Effector memory CD4-positive, alpha-beta T cell (primary cell): Measurements from ENCODE around the gene UNC13D.
"Not testable (repeated sequence)": the region's sequence is repeated elsewhere in the genome, so short reads cannot be mapped to it uniquely, and the experiment has no call there.

Source experiments
- DNase-seq, 3 donors: peaks; one replicate each; pipeline ENCODE4 v3.0.0-alpha.2; 2020
- H3K27ac ChIP-seq: 2 replicates; pipeline ENCODE4 v1.7.0; 2013; ENCODE audit warnings: mild to moderate bottlenecking, low read length, moderate library complexity; ENCODE audit not compliant: insufficient read depth, poor library complexity, severe bottlenecking
- H3K27me3 ChIP-seq: replicated peaks from 2 replicates; pipeline ENCODE4 v1.7.0; 2013; ENCODE audit warnings: mild to moderate bottlenecking, low read length; ENCODE audit not compliant: insufficient read depth, control insufficient read depth, poor library complexity, severe bottlenecking
- H3K36me3 ChIP-seq: 2 replicates; pipeline ENCODE4 v1.7.0; 2013; ENCODE audit warnings: mild to moderate bottlenecking, low read length, moderate library complexity; ENCODE audit not compliant: control insufficient read depth, insufficient read depth
- H3K4me1 ChIP-seq: 2 replicates; pipeline ENCODE4 v1.7.0; 2013; ENCODE audit warnings: low read length, mild to moderate bottlenecking; ENCODE audit not compliant: control insufficient read depth, insufficient read depth, poor library complexity, severe bottlenecking
- H3K4me3 ChIP-seq: 2 replicates; pipeline ENCODE4 v1.7.0; 2013; ENCODE audit warnings: low read length, low read depth, mild to moderate bottlenecking; ENCODE audit not compliant: insufficient read depth, poor library complexity, severe bottlenecking
- H3K9me3 ChIP-seq: 2 replicates; pipeline ENCODE4 v1.7.0; 2013; ENCODE audit warnings: mild to moderate bottlenecking, low read length, moderate library complexity; ENCODE audit not compliant: control insufficient read depth
- total RNA-seq, 3 donors: gene quantifications; one replicate each; lab custom pipeline; 2026; lab: John Stamatoyannopoulos, UW

The UNC13D gene
- total RNA-seq: 190 to 235 (median 213) reads per million in 3 donors

DNA sequence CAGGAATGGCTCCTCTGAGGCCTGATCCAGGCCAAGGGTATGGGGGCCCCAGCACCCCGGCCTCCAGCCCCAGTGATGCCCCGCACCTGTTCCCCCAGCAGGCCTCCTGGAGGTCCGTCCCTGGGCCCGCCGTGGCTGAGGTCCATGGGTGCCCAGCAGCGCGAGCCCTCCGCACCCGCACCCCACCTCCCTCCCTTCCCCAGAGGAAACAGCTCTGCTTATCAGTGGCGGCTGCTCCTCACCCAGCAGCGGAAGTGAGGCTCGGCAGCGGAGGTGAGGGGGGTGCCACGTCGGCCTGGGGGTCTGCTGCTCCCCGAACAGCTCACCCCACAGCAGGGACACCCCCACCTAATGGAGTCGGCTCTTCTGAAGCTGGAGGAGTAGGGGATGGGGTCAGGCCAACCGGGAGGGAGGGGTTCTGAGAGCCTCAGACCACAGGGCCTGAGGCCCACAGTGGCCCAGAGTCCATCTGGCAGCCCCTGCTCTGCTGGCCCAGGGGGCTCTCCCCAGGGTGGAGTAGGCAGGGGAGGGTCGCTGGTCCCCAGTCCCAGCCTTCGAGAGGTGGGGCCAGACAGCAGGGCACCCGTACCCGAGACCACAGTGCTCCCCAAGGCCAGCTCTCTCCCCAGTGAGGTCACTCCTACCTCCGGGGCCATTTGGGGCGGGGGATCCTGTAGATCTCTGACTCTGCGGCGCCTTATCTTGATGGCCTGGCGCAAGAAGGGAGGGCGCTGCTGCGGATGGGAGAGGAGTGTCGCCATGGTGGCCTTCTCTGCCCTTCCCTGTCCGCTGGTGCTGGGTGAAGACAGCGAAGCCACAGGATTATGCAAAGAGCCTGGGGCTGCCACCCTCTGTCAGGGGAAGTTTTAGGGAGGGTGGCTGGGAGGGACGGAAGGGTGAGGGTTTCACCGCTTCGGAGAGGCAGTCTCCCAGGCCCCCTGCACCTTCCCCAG lies at the start of gene UNC13D:
Gene UNC13D (minus strand): TSS at position 828 of the 953 bp plus-strand sequence. CDS start 67 bp downstream, at position 761.
- peaks cover 44% of the 10 kb centered on the region for H3K36me3 ChIP-seq
- H3K9me3 ChIP-seq: no peaks in the 10 kb centered on the region
- H3K27me3 ChIP-seq: no peaks in the 10 kb centered on the region
- peak; percentile 46 to 55 (median 50) for DNase-seq
- peaks cover 37% of the 10 kb centered on the region for H3K4me1 ChIP-seq
- H3K27ac ChIP-seq: peak within 1 kb of the TSS; percentile 91
- peak within 1 kb of the TSS; percentile 93 for H3K4me3 ChIP-seq

DNA sequence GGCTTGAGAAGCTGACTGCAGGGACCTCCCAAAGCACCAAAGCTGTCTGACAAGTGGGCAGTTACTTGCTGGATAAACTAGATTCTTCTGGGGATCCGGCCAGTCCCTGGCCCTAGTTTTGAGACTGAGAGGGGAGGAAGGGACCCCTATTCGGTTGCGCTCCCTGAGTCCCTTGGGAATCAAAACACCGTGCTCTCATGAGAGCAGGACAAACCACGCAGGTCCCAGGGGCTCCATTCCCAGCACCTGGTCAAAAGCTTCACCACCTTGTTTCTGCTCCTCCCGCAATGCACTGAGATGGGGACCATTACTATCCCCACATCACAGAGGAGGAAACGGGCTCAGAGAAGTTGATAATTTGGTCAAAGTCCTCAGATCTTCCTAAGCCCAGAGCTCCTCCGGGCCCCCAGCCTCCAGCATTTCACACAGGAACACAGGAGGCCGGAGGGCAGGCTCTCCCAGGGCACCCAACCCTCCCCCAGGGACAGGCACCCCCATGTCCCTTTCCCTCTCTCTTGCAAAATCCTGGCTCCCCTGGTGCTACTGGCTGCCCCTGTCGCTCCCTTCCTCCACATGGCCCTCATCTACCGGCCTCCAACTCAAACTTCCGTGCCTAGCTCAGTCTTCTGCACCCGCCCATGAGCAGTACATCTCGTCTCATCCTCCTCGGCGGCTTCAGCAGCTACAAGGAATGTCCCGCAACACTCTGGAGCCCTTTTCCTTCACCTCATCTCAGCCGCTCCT lies 49.3 kb upstream of the UNC13D start:
- DNase-seq: no peak
- no peaks in the 10 kb centered on the region for H3K9me3 ChIP-seq

DNA sequence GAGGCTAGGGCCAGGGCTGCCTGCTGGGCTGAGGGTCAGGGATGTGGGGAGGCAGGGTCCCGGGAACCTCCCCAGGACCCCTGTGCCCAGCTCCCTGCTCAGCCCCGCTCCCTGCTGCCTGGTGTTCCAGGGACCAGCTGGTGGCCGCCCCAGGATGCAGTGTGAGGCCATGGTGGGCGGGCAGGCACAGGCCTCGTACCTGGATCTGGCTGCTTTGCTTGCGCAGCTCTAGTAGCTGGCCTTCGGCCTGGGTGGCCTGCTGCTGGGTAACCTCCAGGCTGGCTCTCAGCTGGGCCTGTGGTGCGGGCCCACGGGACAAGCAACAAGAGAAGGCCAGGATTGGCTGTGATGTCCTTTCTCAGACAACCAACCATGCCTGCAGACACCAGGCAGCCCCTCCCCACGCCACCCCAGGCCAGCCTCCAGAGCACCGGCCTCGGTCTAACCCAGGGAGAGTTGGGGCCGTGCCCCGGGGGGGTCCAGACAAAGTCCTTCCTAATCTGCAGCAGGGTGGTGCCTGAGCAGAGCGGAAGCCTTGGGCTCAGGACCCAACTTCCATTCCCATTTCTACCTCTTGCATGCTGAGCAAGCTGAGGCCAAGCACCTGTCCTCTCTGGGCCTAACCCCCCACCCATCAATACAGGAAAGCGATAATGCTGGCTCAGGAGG lies 48.5 kb upstream of the UNC13D start:
- DNase-seq: no peak
- H3K27ac ChIP-seq: no peak overlapping the region
- H3K36me3 ChIP-seq: peaks cover 21% of the 10 kb centered on the region
- no peaks in the 10 kb centered on the region for H3K9me3 ChIP-seq
- no peak overlapping the region for H3K4me3 ChIP-seq
- H3K4me1 ChIP-seq: peaks cover 17% of the 10 kb centered on the region
- no peaks in the 10 kb centered on the region for H3K27me3 ChIP-seq

More for the DNA sequence above, 49.3 kb upstream of the UNC13D start:
- H3K27me3 ChIP-seq: no peaks in the 10 kb centered on the region
- H3K4me3 ChIP-seq: no peak overlapping the region
- peaks cover 27% of the 10 kb centered on the region for H3K36me3 ChIP-seq
- no peak overlapping the region for H3K27ac ChIP-seq
- H3K4me1 ChIP-seq: peaks cover 17% of the 10 kb centered on the region

DNA sequence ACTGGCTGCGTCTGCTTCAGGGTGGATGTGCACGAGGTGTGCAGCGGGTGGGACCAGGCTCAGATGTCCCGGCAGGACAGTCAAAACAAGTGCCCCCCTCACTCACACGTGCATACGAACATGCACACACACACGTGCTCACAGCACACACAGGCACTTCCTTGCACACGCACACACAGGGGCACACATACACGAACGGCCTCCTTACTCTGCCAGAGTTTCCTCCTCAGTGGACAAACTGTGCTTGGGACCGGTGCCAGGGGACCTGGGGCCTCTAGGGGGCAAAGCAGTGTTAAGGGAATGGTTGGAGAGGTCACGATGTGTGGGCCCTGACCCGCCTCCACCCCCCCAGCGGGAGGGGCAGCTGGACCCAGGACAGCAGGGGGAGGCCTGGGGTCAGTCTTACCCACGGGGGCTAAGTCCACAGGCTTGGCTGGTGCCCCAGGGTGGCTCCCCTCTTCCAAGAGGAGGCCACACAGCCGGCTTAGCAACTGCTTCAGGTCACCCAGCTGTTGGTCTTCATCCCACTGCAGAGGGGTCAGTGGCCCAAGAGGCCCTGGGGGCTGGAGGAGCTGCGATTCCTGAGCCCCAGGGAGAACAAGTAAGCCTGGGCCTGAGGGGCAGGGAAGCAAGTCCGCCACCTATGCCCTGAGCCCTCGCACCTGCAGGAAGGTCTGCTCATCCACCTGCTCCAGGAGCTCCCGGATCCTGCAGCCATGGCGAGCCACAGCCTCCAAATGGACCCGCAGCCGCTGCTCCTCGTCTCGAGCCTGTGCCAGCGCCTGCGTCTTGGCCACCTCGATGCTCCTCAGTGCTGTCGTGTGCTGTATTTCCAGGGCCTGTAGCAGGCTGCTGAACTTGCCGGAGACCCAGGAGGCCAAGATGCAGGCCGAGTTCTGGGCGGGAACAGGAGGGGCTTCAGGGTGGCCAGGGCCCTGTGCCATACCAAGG lies 47.7 kb upstream of the UNC13D start:
- H3K27ac ChIP-seq: no peak overlapping the region
- no peaks in the 10 kb centered on the region for H3K9me3 ChIP-seq
- H3K4me1 ChIP-seq: peaks cover 17% of the 10 kb centered on the region
- no peak for DNase-seq
- peaks cover 21% of the 10 kb centered on the region for H3K36me3 ChIP-seq
- H3K4me3 ChIP-seq: no peak overlapping the region
- no peaks in the 10 kb centered on the region for H3K27me3 ChIP-seq

DNA sequence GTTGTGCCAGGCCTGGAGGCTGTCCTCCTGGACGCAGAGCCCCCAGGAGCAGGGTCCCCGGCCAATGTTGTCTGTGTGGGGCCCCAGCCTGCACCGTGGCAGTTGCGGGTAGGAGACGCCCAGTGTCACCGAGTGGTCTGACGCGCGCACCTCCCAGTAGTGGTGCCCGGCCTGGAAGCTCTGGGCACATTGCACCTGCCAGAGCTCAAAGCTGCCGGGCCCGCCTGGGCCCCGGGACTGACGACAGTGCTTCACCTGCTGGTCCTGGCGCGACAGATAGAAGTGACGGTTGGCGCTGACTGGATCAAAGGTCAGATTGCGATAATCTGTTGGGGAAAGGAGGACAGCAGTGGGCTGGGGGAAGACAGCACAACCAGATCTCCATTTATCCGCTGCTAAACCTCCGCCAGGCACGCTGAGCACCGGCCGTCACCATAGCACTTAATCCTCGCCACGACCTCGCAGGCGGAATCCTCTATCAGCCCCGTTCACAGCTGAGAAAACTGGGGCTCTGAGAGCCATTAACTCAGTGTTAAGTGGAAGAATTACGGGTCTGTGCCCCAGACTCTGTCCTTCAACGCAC lies 46.9 kb upstream of the UNC13D start:
- H3K4me3 ChIP-seq: no peak overlapping the region
- H3K27me3 ChIP-seq: no peaks in the 10 kb centered on the region
- peaks cover 21% of the 10 kb centered on the region for H3K36me3 ChIP-seq
- peaks cover 17% of the 10 kb centered on the region for H3K4me1 ChIP-seq
- no peak overlapping the region for H3K27ac ChIP-seq
- no peaks in the 10 kb centered on the region for H3K9me3 ChIP-seq
- no peak for DNase-seq

DNA sequence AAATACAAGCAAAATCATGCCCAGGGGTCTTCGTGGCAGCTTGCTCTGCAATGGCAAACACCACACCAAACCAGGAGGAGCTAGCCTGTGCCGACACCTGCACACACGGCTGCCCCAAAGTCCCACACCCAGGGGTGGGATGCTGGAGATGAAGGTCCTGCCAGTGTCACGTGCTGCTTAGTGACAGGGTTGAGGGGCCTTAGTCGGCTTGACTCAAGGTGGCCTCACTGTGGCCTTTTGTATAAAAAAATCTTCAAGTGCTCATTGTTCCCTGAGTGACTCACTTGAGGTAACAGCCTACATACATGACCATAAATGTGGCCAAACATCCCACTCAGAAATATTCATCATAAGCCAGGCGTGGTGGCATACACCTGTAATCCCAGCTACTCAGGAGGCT lies 45.2 kb upstream of the UNC13D start:
- H3K4me1 ChIP-seq: peaks cover 4% of the 10 kb centered on the region
- DNase-seq: no peak
- H3K4me3 ChIP-seq: no peak overlapping the region
- H3K9me3 ChIP-seq: no peaks in the 10 kb centered on the region
- peaks cover 21% of the 10 kb centered on the region for H3K36me3 ChIP-seq
- H3K27ac ChIP-seq: no peak overlapping the region
- no peaks in the 10 kb centered on the region for H3K27me3 ChIP-seq

DNA sequence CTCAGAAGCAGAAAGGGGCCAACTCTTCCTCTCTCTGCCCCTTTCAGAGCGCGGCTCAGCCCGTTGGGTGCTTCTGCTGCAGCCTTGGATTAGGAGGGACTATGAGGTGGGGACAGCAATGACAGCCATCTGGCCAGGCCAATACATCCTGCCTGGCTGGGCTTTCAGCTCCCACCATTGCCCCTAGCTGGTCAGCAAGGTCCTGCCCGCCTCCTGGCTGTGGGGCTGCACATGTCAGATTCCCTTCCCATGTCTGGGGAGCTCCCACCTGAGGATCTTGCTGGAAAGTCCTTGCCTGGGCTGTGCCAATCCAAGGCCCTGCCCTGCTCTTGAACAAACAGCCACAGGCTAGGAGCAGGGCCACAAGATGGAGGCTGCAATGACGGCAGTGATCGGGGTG lies 44.3 kb upstream of the UNC13D start:
- Histone ChIP-seq H3K4me3 (no peak overlapping the region), H3K4me1 (no peaks in the 10 kb centered on the region), H3K27me3 (no peaks in the 10 kb centered on the region), H3K27ac (no peak overlapping the region), H3K9me3 (no peaks in the 10 kb centered on the region), H3K36me3 (peaks cover 21% of the 10 kb centered on the region)
- no peak for DNase-seq

DNA sequence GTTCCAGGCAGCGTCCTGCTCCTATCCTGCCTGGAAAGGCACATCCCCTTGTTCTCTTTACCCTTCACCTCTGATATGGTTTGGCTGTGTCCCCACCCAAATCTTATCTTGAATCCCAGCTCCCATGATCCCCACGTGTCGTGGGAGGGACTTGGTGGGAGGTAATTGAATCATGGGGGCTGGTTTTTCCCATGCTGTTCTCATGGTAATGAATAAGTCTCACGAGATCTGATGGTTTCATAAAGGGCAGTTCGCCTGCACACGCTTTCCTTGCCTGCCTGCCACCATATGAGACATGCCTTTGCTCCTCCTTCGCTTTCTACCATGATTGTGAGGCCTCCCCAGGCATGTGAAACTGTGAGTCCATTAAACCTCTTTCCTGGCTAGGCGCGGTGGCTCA lies 41.7 kb upstream of the UNC13D start:
- not testable (repeated sequence) for H3K4me1 ChIP-seq, H3K9me3 ChIP-seq, H3K4me3 ChIP-seq, DNase-seq, H3K36me3 ChIP-seq, H3K27ac ChIP-seq, H3K27me3 ChIP-seq

DNA sequence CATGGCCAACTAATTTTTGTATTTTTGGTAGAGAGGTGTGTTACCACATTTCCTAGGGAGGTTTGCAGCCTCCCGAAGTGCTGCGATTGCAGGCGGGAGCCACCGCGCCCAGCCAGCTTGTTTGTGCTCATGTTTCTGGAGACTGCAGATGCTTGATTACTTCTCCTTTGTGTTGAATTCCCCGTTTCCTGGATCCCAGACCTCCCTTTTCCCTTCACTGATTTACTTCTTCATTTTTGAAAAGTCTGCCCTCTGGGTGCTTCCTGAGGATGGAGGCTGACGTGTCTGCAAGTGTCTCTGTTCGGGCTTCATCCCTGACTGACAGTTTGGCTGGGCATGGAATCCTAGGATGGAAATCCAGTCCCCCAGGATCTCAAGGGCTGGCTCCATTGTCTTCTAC lies 41.2 kb upstream of the UNC13D start:
- H3K27me3 ChIP-seq: no peaks in the 10 kb centered on the region
- no peak overlapping the region for H3K4me3 ChIP-seq
- no peaks in the 10 kb centered on the region for H3K4me1 ChIP-seq
- H3K36me3 ChIP-seq: peaks cover 2% of the 10 kb centered on the region
- H3K9me3 ChIP-seq: no peaks in the 10 kb centered on the region
- DNase-seq: no peak
- H3K27ac ChIP-seq: no peak overlapping the region
